K562 (cell line): ENCODE measurements around the gene ERICH6B. TPM values are rescaled to one million over a fixed set of nuclear protein-coding genes. Genes with fewer than 3 reads are reported as not detected.

Experiments
- ATAC-seq: fragments of 200-7000 bp; cut with Tn5 transposase; 3 replicates; pipeline ENCODE4 v1.9.1; 2020; ENCODE audit warnings: moderate library complexity
- BruUV-seq: library from RNA; stranded (reverse); fragments of 400-500 nt; replicated peaks from 2 replicates; lab custom pipeline; 2021; lab: Mats Ljungman, UMichigan
- CTCF ChIA-PET: fragments of 300-600 bp; formaldehyde crosslinking; extraction: SDS; loops from one replicate; lab custom pipeline; 2021; ENCODE audit warnings: low intra/inter-chr PET ratio; lab: Yijun Ruan, JAX
- POLR2A ChIA-PET: fragments of 300-600, 350-650 bp; sonication (Branson Sonifier 250); formaldehyde crosslinking; extraction: SDS; loops from one replicate; lab custom pipeline; 2021; ENCODE audit warnings: antibody characterized with exemption, inconsistent platforms; lab: Yijun Ruan, JAX
- DNase-seq, 4 experiments: peaks; one replicate each; pipeline versions ENCODE4 v3.0.0 to v3.0.0-alpha.2; 2011 to 2018; ENCODE audit warnings: low spot score in 3 of 4, mixed read lengths in 3 of 4; ENCODE audit errors: extremely low read depth in 1 of 4
- FAIRE-seq: peaks from 2 replicates; lab custom pipeline; 2011; peaks lifted over from hg19 to GRCh38; lab: Jason Lieb, UNC
- H2AFZ ChIP-seq: 2 replicates; pipeline ENCODE4 v1.6.0; 2011; ENCODE audit warnings: low read depth, low read length, control low read depth, inconsistent platforms
- H3K27ac ChIP-seq: fragments of 200-600 bp; 3 replicates; pipeline ENCODE4 v1.8.0; 2011; ENCODE audit warnings: low read depth, mild to moderate bottlenecking, control low read depth, inconsistent platforms, low read length, moderate library complexity, mixed read lengths; ENCODE audit errors: extremely low read depth
- H3K27me3 ChIP-seq, 2 experiments: fragments of 300-600 bp in 1 of 2; 2 replicates in 1 of 2; 3 replicates in 1 of 2; pipeline versions ENCODE4 v1.6.0 to v1.8.0; 2011; ENCODE audit warnings: inconsistent platforms in 2 of 2, low read length in 2 of 2, mild to moderate bottlenecking in 1 of 2, mixed read lengths in 1 of 2, moderate library complexity in 1 of 2; ENCODE audit not compliant: control insufficient read depth in 2 of 2, insufficient read depth in 2 of 2
- H3K36me3 ChIP-seq: fragments of 300-600 bp; 3 replicates; pipeline ENCODE4 v1.8.0; 2011; ENCODE audit warnings: mild to moderate bottlenecking, low read length, inconsistent platforms; ENCODE audit not compliant: control insufficient read depth, insufficient read depth
- H3K4me1 ChIP-seq, 2 experiments: fragments of 200-600 bp in 1 of 2; replicated peaks in 1 of 2; 2 replicates in 1 of 2; 3 replicates in 1 of 2; pipeline versions ENCODE4 v1.5.1 to v1.8.0; 2011; ENCODE audit warnings: inconsistent platforms in 2 of 2, low read length in 2 of 2, mild to moderate bottlenecking in 1 of 2, mixed read lengths in 1 of 2, moderate library complexity in 1 of 2; ENCODE audit not compliant: control insufficient read depth in 2 of 2, insufficient read depth in 2 of 2
- H3K4me2 ChIP-seq: 2 replicates; pipeline ENCODE4 v1.6.1; 2011; ENCODE audit warnings: low read length, control low read depth, inconsistent platforms, mixed read lengths; ENCODE audit not compliant: insufficient read depth
- H3K4me3 ChIP-seq: fragments of 200-600 bp; sonication (generic), shearing (Covaris generic); 2 replicates; pipeline ENCODE4 v1.5.1; 2016; ENCODE audit warnings: control low read depth, inconsistent platforms
- H3K79me2 ChIP-seq: fragments of 200-600 bp; 3 replicates; pipeline ENCODE4 v1.8.0; 2011; ENCODE audit warnings: low read length, inconsistent platforms; ENCODE audit not compliant: control insufficient read depth, insufficient read depth
- H3K9ac ChIP-seq, 2 experiments: 2 replicates each; pipeline versions ENCODE4 v1.6.0 to v1.6.1; 2011; ENCODE audit warnings: low read depth in 2 of 2, low read length in 2 of 2, control low read depth in 1 of 2, inconsistent platforms in 1 of 2, mild to moderate bottlenecking in 1 of 2, mixed read lengths in 1 of 2; ENCODE audit not compliant: insufficient read depth in 1 of 2
- H3K9me1 ChIP-seq: one replicate; pipeline ENCODE4 v1.6.0; 2011; ENCODE audit warnings: inconsistent platforms, mild to moderate bottlenecking, low read length, moderate library complexity; ENCODE audit not compliant: control insufficient read depth, insufficient read depth
- H3K9me3 ChIP-seq: replicated peaks from 2 replicates; pipeline ENCODE4 v1.5.1; 2011; ENCODE audit warnings: low read depth, low read length, inconsistent platforms; ENCODE audit not compliant: control insufficient read depth, insufficient read depth
- H4K20me1 ChIP-seq: replicated peaks from 2 replicates; pipeline ENCODE4 v1.6.1; 2011; ENCODE audit warnings: low read length, inconsistent platforms, mixed read lengths; ENCODE audit not compliant: control insufficient read depth, insufficient read depth
- CTCF ChIP-seq, 3 experiments: IDR thresholded peaks in 2 of 3; conservative IDR thresholded peaks in 1 of 3; 2 replicates each; pipeline ENCODE4 v1.5.1; 2011 to 2012; ENCODE audit warnings: low read length in 3 of 3, mild to moderate bottlenecking in 3 of 3, control low read depth in 2 of 3, improper control_type of control experiment in 1 of 3, inconsistent platforms in 1 of 3, low read depth in 1 of 3, mixed read lengths in 1 of 3, moderate library complexity in 1 of 3; ENCODE audit not compliant: insufficient read depth in 2 of 3
- L3MBTL2 ChIP-seq: fragments of 450-650 bp; IDR thresholded peaks from 2 replicates; pipeline ENCODE4 v1.6.1; 2016; ENCODE audit warnings: mild to moderate bottlenecking, moderate library complexity
- MGA ChIP-seq: fragments of 450-650 bp; IDR thresholded peaks from 2 replicates; pipeline ENCODE4 v1.6.1; 2016; ENCODE audit warnings: mild to moderate bottlenecking, moderate library complexity
- RAD21 ChIP-seq, 2 experiments: fragments of 250-450 bp in 1 of 2; fragments of 450-650 bp in 1 of 2; sonication (Bioruptor Pico) in 1 of 2; formaldehyde crosslinking in 1 of 2; IDR thresholded peaks in 1 of 2; conservative IDR thresholded peaks in 1 of 2; 2 replicates each; pipeline versions ENCODE4 v1.4.0 to v1.8.0; 2020 to 2022; ENCODE audit warnings: mild to moderate bottlenecking in 2 of 2, moderate library complexity in 1 of 2
- ZBTB33 ChIP-seq: sonication (generic); formaldehyde crosslinking; IDR thresholded peaks from 2 replicates; pipeline ENCODE4 v1.8.1; 2023; ENCODE audit warnings: mild to moderate bottlenecking, missing genetic modification reagents
- WGBS: fragments of 100-300 bp; shearing (Covaris generic); methylation state at CpG from one replicate; pipeline ENCODE4 v1.1.6; 2016; ENCODE audit warnings: low coverage, mixed read lengths; ENCODE audit not compliant: insufficient coverage; ENCODE audit errors: missing lambda C conversion rate; 5-methylcytosine and 5-hydroxymethylcytosine counted together
- in situ Hi-C: fragments of 300-500 bp; cut with MboI; formaldehyde crosslinking; loops from 4 replicates; pipeline ENCODE4 v1.15.0; 2018; ENCODE audit warnings: inconsistent platforms, mixed read lengths
- intact Hi-C: fragments of 100-400 bp; cut with micrococcal nuclease; formaldehyde crosslinking; loops from 2 replicates; pipeline ENCODE4 v1.14.2; 2022
- polyA plus RNA-seq, 8 experiments: library from polyadenylated mRNA; depleted of rRNA in 4 of 8; stranded (reverse) in 5 of 8; unstranded in 3 of 8; fragments of >200 nt; fragmentation: Nextera tagmentation in 2 of 8; fragmentation: Illumina TruSeq in 1 of 8; extraction: Ambion mirVana in 2 of 8; extraction: Trizol in 1 of 8; gene quantifications; 2 replicates each; pipeline versions ENCODE4 v1.2.1 to v1.2.3, GENCODE V29; 2011 to 2014; ENCODE audit warnings: inconsistent platforms in 1 of 8, missing spikeins in 1 of 8
- total RNA-seq, 7 experiments: library from RNA; depleted of rRNA in 6 of 7; stranded (reverse); fragments of >200 nt in 6 of 7; fragmentation: Illumina TruSeq in 2 of 7; extraction: Trizol in 2 of 7; gene quantifications; 2 replicates each; pipeline versions ENCODE4 v1.2.1 to v1.2.3, GENCODE V29; 2011 to 2021; ENCODE audit warnings: low replicate concordance in 1 of 7

ERICH6B gene
- total and polyA plus RNA-seq, 9 of the 15 experiments (the other 6 are each of a cell fraction or from before 2014, with no cell fraction given): not detected

DNA sequence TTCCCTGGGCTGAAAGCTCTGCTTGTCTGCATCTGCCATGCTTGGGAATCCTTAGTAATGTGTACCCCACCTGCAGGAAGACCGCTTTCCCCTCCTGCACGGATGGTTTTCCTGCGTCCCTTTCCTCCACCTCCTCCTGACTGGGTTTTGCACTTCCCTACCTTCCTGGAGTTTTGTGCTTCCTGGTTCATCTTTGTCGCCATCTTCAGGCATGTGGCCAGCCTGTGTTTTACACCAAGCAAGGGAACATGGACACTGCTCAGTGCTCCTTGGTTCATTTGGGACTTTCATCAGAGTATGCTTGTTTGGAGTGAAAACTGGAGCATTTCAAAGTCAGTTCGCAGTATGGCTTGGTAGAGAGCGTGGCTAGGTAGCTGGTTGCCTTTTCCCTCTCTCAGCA is 30.7 kb downstream of the ERICH6B start:
- no peaks in the 10 kb centered on the region for H3K9me3 ChIP-seq
- 3% methylated on average over 5 of the region's 6 CpGs for WGBS
- ChIA-PET CTCF (no interaction called here), POLR2A (no interaction called here)
- no peak for FAIRE-seq
- H3K4me2 ChIP-seq: no peak overlapping the region
- no peaks in the 10 kb centered on the region for H3K9me1 ChIP-seq
- H3K4me1 ChIP-seq: no peaks in the 10 kb centered on the region
- H3K36me3 ChIP-seq: no peaks in the 10 kb centered on the region
- peak; percentile 10 to 15 (median 12) for DNase-seq
- intact Hi-C loops (no loop called here), in situ Hi-C loops (no loop called here)
- H3K9ac ChIP-seq: no peak overlapping the region
- peak overlapping the region; percentile 77 for H2AFZ ChIP-seq
- peaks cover 0 to 25% of the 10 kb centered on the region in 2 experiments; a peak in 3 of 5 replicates for H3K27me3 ChIP-seq
- peak; percentile 61; the same call in 2 of the 3 replicates for ATAC-seq
- no TSS peak for BruUV-seq
- no peak overlapping the region for H3K4me3 ChIP-seq
- no peaks in the 10 kb centered on the region for H4K20me1 ChIP-seq
- H3K27ac ChIP-seq: no peak overlapping the region
- H3K79me2 ChIP-seq: no peaks in the 10 kb centered on the region
- TF ChIP-seq RAD21 (CRISPR knock-in tag; conservative IDR thresholded peaks at IDR 0.05 in 1 of 2, IDR thresholded peaks at IDR 0.05 in 1 of 2) (peak in 1 of 2 experiments; percentile 29; a peak in 1 of 4 replicates), MGA (peak; percentile 17; the same call in 1 of the 2 replicates), ZBTB33 (no peak), L3MBTL2 (0 out of 2 replicates have a peak, but pooled peaks have one; percentile 20), CTCF (IDR thresholded peaks at IDR 0.05 in 2 of 3, conservative IDR thresholded peaks at IDR 0.05 in 1 of 3; ENCODE audit: insufficient read depth in 2 of 3, low read depth in 1 of 3, low read length in 3 of 3) (peak in 2 of 3 experiments; percentile 35 to 44; a peak in 3 of 6 replicates)
